Stimulated activated naive CD8-positive, alpha-beta T cell treated with anti-CD3 and anti-CD28 coated beads, Interleukin-15, Interleukin-2, amounts not matched to agents 100 ng/mL and 50 ng/mL, for 24 hours (primary cell): ENCODE data around the gene CACNB3.
A peak's percentile ranks its signal among the peaks of the same experiment; 100 is the strongest.
"Not testable (repeated sequence)": the region's sequence is repeated elsewhere in the genome, so short reads cannot be mapped to it uniquely, and the experiment has no call there.

ENCODE experiments used
- H3K27ac Mint-ChIP-seq: one replicate; pipeline ENCODE4 v1.8.0; 2021; ENCODE audit warnings: mild to moderate bottlenecking, mixed read lengths
- H3K27me3 Mint-ChIP-seq: one replicate; pipeline ENCODE4 v1.8.0; 2021; ENCODE audit warnings: mixed read lengths
- H3K36me3 Mint-ChIP-seq: one replicate; pipeline ENCODE4 v1.8.0; 2021; ENCODE audit warnings: low read depth, mixed read lengths
- H3K4me1 Mint-ChIP-seq: one replicate; pipeline ENCODE4 v1.8.0; 2021; ENCODE audit warnings: low read depth, mixed read lengths
- H3K4me3 Mint-ChIP-seq: one replicate; pipeline ENCODE4 v1.8.0; 2021; ENCODE audit warnings: mild to moderate bottlenecking, mixed read lengths
- H3K9me3 Mint-ChIP-seq: one replicate; pipeline ENCODE4 v1.8.0; 2021; ENCODE audit warnings: mixed read lengths

The CACNB3 gene

GRCh38 chr12:48852734-48853688 is 34.7 kb downstream of the CACNB3 start:
- H3K27ac Mint-ChIP-seq: peak overlapping the region; percentile 93
- no peaks in the 10 kb centered on the region for H3K9me3 Mint-ChIP-seq
- no peaks in the 10 kb centered on the region for H3K27me3 Mint-ChIP-seq
- H3K4me1 Mint-ChIP-seq: peaks cover 31% of the 10 kb centered on the region
- H3K4me3 Mint-ChIP-seq: peak overlapping the region; percentile 97
- peaks cover 23% of the 10 kb centered on the region for H3K36me3 Mint-ChIP-seq

DNA sequence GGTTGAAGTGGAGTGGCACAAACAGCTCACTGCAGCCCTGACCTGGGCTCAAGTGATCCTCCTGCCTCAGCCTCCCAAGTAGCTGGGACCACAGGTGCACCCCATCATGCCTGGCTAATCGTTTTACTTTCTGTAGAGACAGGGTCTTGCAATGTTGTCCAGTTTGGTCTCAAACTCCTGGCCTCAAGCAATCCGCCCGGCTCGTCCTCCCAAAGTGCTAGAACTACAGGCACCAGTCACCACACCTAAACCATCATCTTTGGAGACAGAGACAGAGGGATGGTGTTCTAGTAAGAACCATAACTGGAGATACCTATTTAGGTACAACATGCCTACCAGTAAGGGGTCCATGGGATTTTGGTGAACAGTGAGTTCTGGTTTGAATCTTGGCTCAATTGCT is 36.2 kb downstream of the CACNB3 start:
- H3K9me3 Mint-ChIP-seq: no peaks in the 10 kb centered on the region
- H3K36me3 Mint-ChIP-seq: peaks cover 19% of the 10 kb centered on the region
- no peak overlapping the region for H3K27ac Mint-ChIP-seq
- H3K27me3 Mint-ChIP-seq: no peaks in the 10 kb centered on the region
- H3K4me1 Mint-ChIP-seq: peaks cover 25% of the 10 kb centered on the region
- H3K4me3 Mint-ChIP-seq: no peak overlapping the region

GRCh38 chr12:48854932-48855331 is 36.6 kb downstream of the CACNB3 start:
- H3K27ac Mint-ChIP-seq, H3K9me3 Mint-ChIP-seq, H3K27me3 Mint-ChIP-seq, H3K4me3 Mint-ChIP-seq: not testable (repeated sequence)
- H3K4me1 Mint-ChIP-seq: peaks cover 20% of the 10 kb centered on the region
- H3K36me3 Mint-ChIP-seq: peaks cover 14% of the 10 kb centered on the region

GRCh38 chr12:48856379-48856778 is 38.1 kb downstream of the CACNB3 start:
- Mint-ChIP-seq H3K4me3 (no peak overlapping the region), H3K27ac (no peak overlapping the region), H3K27me3 (no peaks in the 10 kb centered on the region), H3K4me1 (peaks cover 9% of the 10 kb centered on the region), H3K36me3 (peaks cover 2% of the 10 kb centered on the region), H3K9me3 (no peaks in the 10 kb centered on the region)

DNA sequence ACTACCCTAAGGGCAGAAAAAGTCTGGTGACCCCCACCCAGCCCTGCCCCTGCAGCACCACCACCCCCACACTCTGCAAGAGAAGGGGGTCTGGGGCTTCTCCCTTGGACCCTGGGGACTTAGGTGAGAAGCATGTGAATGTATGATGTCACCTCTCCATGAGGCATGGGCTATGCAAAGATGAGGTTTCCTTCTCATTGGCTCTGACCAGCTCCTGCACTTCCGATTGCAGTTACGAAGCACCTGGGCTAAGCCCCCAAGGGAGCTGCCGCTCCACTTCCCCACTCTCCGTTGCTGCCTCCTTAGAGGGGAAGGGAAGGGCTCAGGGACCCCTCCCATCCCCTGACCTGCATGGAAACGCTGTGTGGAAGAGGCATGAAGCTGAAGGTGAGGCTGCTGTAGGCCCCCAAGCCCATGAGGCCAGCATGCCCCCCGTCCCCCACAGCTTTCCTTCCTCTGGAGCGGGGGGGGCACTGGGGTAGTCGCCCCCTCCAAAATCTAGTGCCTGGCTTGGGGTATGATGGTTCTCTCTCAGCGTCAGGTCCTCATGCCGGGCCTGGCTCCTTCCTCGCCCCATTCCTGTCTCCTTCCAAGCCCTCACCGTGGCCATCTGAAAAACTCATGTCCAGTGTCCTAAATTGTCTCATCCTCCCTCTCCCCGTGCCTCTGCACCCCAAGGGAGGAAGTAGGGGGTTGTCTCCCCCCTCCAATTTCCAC is 39.1 kb downstream of the CACNB3 start:
- Mint-ChIP-seq H3K36me3 (no peaks in the 10 kb centered on the region), H3K4me3 (no peak overlapping the region), H3K27ac (no peak overlapping the region), H3K27me3 (peaks cover 4% of the 10 kb centered on the region), H3K9me3 (no peaks in the 10 kb centered on the region), H3K4me1 (peaks cover 9% of the 10 kb centered on the region)

- Mint-ChIP-seq H3K9me3 (no peaks in the 10 kb centered on the region), H3K27me3 (peaks cover 8% of the 10 kb centered on the region), H3K36me3 (no peaks in the 10 kb centered on the region), H3K27ac (no peak overlapping the region), H3K4me3 (no peak overlapping the region), H3K4me1 (peaks cover 4% of the 10 kb centered on the region)
Observed at GRCh38 chr12:48858043-48858442, 39.7 kb downstream of the CACNB3 start.

DNA sequence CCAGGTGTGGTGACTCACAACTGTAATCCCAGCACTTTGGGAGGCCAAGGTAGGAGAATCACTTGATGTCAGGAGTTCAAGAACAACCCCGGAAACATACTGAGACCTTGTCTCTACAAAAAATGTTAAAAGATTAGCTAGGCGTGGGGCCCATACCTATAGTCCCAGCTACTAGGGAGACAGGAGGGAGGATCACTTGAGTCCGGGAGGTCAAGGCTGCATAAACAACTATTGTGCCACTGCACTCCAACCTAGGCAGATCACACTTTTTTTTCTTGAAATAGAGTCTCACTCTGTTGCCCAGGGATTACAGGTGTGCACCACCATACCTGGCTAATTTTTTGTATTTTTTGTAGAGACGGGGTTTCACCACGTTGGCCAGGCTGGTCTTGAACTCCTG is 41.3 kb downstream of the CACNB3 start:
- Mint-ChIP-seq H3K36me3 (no peaks in the 10 kb centered on the region), H3K9me3 (no peaks in the 10 kb centered on the region), H3K4me1 (peaks cover 8% of the 10 kb centered on the region), H3K4me3 (no peak overlapping the region), H3K27me3 (peaks cover 23% of the 10 kb centered on the region), H3K27ac (no peak overlapping the region)

DNA sequence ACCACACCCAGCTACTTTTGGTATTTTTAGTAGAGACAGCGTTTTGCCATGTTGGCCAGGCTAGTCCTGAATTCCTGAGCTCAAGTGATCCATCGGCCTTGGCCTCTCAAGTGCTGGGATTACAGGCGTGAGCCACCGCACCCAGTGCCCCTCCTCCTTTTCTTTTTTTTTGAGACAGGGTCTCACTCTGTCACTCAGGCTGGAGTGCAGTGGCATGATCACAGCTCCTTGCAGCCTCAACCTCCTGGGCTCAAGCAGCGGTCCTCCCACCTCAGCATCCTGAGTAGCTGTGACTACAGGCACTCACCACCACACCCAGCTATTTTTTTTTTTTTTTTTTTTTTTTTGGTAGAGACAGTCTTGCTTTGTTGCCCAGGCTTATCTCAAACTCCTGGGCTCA is 41.9 kb downstream of the CACNB3 start:
- not testable (repeated sequence) for H3K27ac Mint-ChIP-seq, H3K4me3 Mint-ChIP-seq, H3K9me3 Mint-ChIP-seq, H3K36me3 Mint-ChIP-seq
- Mint-ChIP-seq H3K4me1 (peaks cover 14% of the 10 kb centered on the region), H3K27me3 (peaks cover 26% of the 10 kb centered on the region)

GRCh38 chr12:48861111-48861510 is 42.8 kb downstream of the CACNB3 start:
- Mint-ChIP-seq H3K27ac (no peak overlapping the region), H3K27me3 (peaks cover 26% of the 10 kb centered on the region), H3K9me3 (no peaks in the 10 kb centered on the region), H3K4me3 (no peak overlapping the region), H3K4me1 (peaks cover 21% of the 10 kb centered on the region), H3K36me3 (no peaks in the 10 kb centered on the region)

- Mint-ChIP-seq H3K4me3 (no peak overlapping the region), H3K9me3 (no peaks in the 10 kb centered on the region), H3K27ac (no peak overlapping the region), H3K36me3 (no peaks in the 10 kb centered on the region), H3K27me3 (peaks cover 26% of the 10 kb centered on the region), H3K4me1 (peaks cover 24% of the 10 kb centered on the region)
Observed at GRCh38 chr12:48862760-48863159, 44.5 kb downstream of the CACNB3 start.

DNA sequence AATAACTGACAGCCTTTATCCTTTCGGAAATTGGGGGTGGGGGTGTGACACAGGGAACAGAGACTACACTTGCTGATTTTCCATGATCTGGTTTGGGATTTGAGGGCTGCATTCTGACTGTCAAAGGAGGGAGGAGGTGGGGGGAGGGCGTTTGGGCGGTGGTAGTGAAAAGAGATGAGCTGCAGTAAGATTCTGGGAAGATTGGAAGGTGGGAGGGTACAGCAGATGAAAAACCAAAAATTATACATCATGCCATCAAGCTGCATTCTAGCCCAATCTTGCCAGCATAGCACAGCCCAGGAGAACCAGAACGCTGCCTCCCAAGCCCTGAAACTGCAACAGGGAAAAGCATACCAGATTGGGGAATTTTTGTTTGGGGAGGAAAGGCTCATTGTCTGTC is 45.0 kb downstream of the CACNB3 start:
- no peaks in the 10 kb centered on the region for H3K9me3 Mint-ChIP-seq
- H3K4me1 Mint-ChIP-seq: peaks cover 24% of the 10 kb centered on the region
- peaks cover 26% of the 10 kb centered on the region for H3K27me3 Mint-ChIP-seq
- no peak overlapping the region for H3K4me3 Mint-ChIP-seq
- no peak overlapping the region for H3K27ac Mint-ChIP-seq
- no peaks in the 10 kb centered on the region for H3K36me3 Mint-ChIP-seq

DNA sequence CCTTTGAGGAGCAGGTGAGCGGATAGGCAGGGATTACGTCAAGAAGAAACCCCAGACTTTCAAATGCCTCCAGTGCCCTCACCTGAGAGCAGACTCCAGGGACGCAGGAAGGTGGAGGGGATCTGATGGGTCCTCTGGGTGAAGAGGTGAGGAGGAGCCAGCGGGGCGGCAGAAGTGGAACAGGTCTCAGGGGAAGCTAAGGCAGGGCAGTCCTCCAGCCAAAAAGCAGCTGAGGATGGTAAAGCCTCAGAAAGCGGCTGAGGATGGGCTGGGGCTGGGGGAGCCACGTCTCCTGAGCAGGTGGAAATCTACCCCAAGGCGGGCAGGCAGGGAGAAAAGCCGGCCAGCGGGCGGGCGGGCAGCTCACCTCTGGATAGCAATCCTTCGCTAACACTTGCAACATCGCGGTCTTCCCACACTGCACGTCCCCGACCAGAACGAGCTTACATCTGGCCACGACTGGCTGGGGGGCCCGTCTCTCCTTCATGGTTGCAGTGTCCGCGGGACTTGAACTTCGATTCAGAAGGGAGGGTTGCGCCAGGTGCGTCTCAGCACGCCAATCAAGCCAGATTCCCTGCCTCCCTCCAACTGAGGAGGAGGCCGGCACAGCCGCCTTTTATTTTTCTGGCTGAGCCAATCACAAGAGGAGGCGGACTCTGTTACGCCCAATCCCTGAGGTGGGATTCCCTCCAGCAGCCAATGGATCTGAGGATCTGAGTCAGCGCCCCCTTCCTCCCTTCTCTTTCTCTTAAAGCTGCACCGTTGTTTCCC is 47.2 kb downstream of the CACNB3 start, which contains the start of gene RND1:
Gene RND1 (minus strand): TSS at position 590 of the 771 bp plus-strand sequence. CDS start 103 bp downstream, at position 487.
- H3K27ac Mint-ChIP-seq: peak within 1 kb of the TSS; percentile 72
- H3K4me1 Mint-ChIP-seq: peaks cover 24% of the 10 kb centered on the region
- H3K27me3 Mint-ChIP-seq: peaks cover 26% of the 10 kb centered on the region
- H3K36me3 Mint-ChIP-seq: no peaks in the 10 kb centered on the region
- peak within 1 kb of the TSS; percentile 86 for H3K4me3 Mint-ChIP-seq
- no peaks in the 10 kb centered on the region for H3K9me3 Mint-ChIP-seq

GRCh38 chr12:48866052-48866711 is 47.9 kb downstream of the CACNB3 start:
- Mint-ChIP-seq H3K27me3 (peaks cover 26% of the 10 kb centered on the region), H3K4me3 (peak overlapping the region; percentile 86), H3K9me3 (no peaks in the 10 kb centered on the region), H3K36me3 (no peaks in the 10 kb centered on the region), H3K4me1 (peaks cover 24% of the 10 kb centered on the region), H3K27ac (peak overlapping the region; percentile 72)

DNA sequence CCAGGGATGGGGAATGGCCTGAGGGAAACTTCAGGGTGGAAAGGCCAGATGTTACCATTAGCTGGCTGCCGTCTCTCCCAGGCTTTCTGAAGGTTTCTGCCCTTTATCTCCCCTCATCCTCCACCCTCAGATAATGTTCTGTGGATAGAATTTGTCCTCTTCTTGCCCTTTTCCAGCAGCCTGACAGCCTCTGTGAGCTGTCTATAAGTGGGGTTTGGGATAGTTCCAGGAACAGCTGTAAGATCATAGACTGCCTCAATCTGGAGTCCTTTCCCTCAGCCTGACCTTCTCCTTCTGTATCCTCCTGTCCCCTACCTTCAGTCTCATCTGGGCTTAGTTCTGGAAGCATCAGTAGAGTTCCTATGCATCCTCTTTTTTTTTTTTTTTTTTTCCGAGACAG is 50.2 kb downstream of the CACNB3 start:
- Mint-ChIP-seq H3K4me1 (peaks cover 24% of the 10 kb centered on the region), H3K27me3 (peaks cover 14% of the 10 kb centered on the region), H3K36me3 (no peaks in the 10 kb centered on the region), H3K9me3 (no peaks in the 10 kb centered on the region), H3K4me3 (no peak overlapping the region), H3K27ac (peak overlapping the region; percentile 52)
